Neural cell (in vitro differentiated cells): Measurements from ENCODE around the gene TCTN1.

Experiments
- EZH2 ChIP-seq: fragments of 200-600, 300-800 bp; shearing (Covaris generic), sonication (generic); IDR thresholded peaks from 2 replicates; pipeline ENCODE4 v1.6.1; 2014; ENCODE audit warnings: antibody characterized with exemption, low read length, borderline replicate concordance, mild to moderate bottlenecking; ENCODE audit not compliant: insufficient read depth, poor library complexity, severe bottlenecking
- RAD21 ChIP-seq: fragments of 450-650 bp; conservative IDR thresholded peaks from 2 replicates; pipeline ENCODE4 v1.6.1; 2014; ENCODE audit warnings: antibody characterized with exemption, mild to moderate bottlenecking, moderate library complexity

- no peak for TF ChIP-seq EZH2
- no peak for TF ChIP-seq RAD21
Observed at GRCh38 chr12:110669193-110669502, 55.2 kb downstream of the TCTN1 start.
